ENCODE data around the gene BIRC6. TPM values are rescaled to one million over a fixed set of nuclear protein-coding genes. Genes with fewer than 3 reads are reported as not detected.

The BIRC6 gene
- total RNA-seq, 1 donor from 2014 or later: 88.3 TPM

GRCh38 chr2:32404691-32405090 lies 47.9 kb downstream of the BIRC6 start:
- peaks cover 69% of the 10 kb centered on the region for H3K36me3 ChIP-seq
- ATAC-seq (no peak), DNase-seq (no peak)
- no peaks in the 10 kb centered on the region for H3K27me3 ChIP-seq (ENCODE audit: low read depth)
- no peaks in the 10 kb centered on the region for H3K9me3 ChIP-seq
- no peak overlapping the region for H3K27ac ChIP-seq
- intact Hi-C loops (cut with DNase I): no loop called here
- H3K4me1 ChIP-seq: no peaks in the 10 kb centered on the region
- H3K4me3 ChIP-seq: no peak overlapping the region
- no peak for TF ChIP-seq CTCF (IDR thresholded peaks at IDR 0.05)

- no peaks in the 10 kb centered on the region for H3K4me1 ChIP-seq
- H3K27me3 ChIP-seq (ENCODE audit: low read depth): no peaks in the 10 kb centered on the region
- no peak for TF ChIP-seq CTCF (IDR thresholded peaks at IDR 0.05)
- H3K9me3 ChIP-seq: no peaks in the 10 kb centered on the region
- no peak for ATAC-seq
- no peak overlapping the region for H3K27ac ChIP-seq
- intact Hi-C loops (cut with DNase I): no loop called here
- no peak overlapping the region for H3K4me3 ChIP-seq
- H3K36me3 ChIP-seq: peaks cover 36% of the 10 kb centered on the region
- DNase-seq: no peak
Measured at GRCh38 chr2:32416519-32416918, 59.7 kb downstream of the BIRC6 start.

GRCh38 chr2:32417659-32418058 lies 60.8 kb downstream of the BIRC6 start:
- Histone ChIP-seq H3K36me3 (peaks cover 35% of the 10 kb centered on the region), H3K27me3 (ENCODE audit: low read depth) (no peaks in the 10 kb centered on the region)
- no peak for TF ChIP-seq CTCF (IDR thresholded peaks at IDR 0.05)

GRCh38 chr2:32418778-32419177 lies 62.0 kb downstream of the BIRC6 start:
- intact Hi-C loops (cut with DNase I): no loop called here
- no peaks in the 10 kb centered on the region for H3K4me1 ChIP-seq
- peaks cover 35% of the 10 kb centered on the region for H3K36me3 ChIP-seq
- H3K27me3 ChIP-seq (ENCODE audit: low read depth): no peaks in the 10 kb centered on the region
- H3K9me3 ChIP-seq: no peaks in the 10 kb centered on the region
- no peak overlapping the region for H3K27ac ChIP-seq
- DNase-seq: no peak
- TF ChIP-seq CTCF (IDR thresholded peaks at IDR 0.05): no peak
- H3K4me3 ChIP-seq: no peak overlapping the region
- ATAC-seq: peak in 1 of 2 donors; percentile 46

More at GRCh38 chr2:32417659-32418058, 60.8 kb downstream of the BIRC6 start:
- H3K27ac ChIP-seq: no peak overlapping the region
- H3K9me3 ChIP-seq: no peaks in the 10 kb centered on the region
- no peak overlapping the region for H3K4me3 ChIP-seq
- no peak for ATAC-seq
- DNase-seq: no peak
- intact Hi-C loops (cut with DNase I): no loop called here
- no peaks in the 10 kb centered on the region for H3K4me1 ChIP-seq

GRCh38 chr2:32422133-32422532 lies 65.3 kb downstream of the BIRC6 start:
- DNase-seq (no peak), ATAC-seq (no peak)
- no peaks in the 10 kb centered on the region for H3K9me3 ChIP-seq
- H3K27ac ChIP-seq: no peak overlapping the region
- no peak for TF ChIP-seq CTCF (IDR thresholded peaks at IDR 0.05)
- intact Hi-C loops (cut with DNase I): no loop called here
- peaks cover 4% of the 10 kb centered on the region for H3K36me3 ChIP-seq
- peaks cover 10% of the 10 kb centered on the region for H3K4me1 ChIP-seq
- H3K27me3 ChIP-seq (ENCODE audit: low read depth): no peaks in the 10 kb centered on the region
- H3K4me3 ChIP-seq: no peak overlapping the region

GRCh38 chr2:32423536-32423935 lies 66.7 kb downstream of the BIRC6 start:
- TF ChIP-seq CTCF (IDR thresholded peaks at IDR 0.05): no peak
- ATAC-seq (no peak), DNase-seq (no peak)
- intact Hi-C loops (cut with DNase I): no loop called here
- Histone ChIP-seq H3K27ac (no peak overlapping the region), H3K4me3 (no peak overlapping the region), H3K9me3 (no peaks in the 10 kb centered on the region), H3K36me3 (no peaks in the 10 kb centered on the region), H3K27me3 (ENCODE audit: low read depth) (no peaks in the 10 kb centered on the region), H3K4me1 (peaks cover 23% of the 10 kb centered on the region)

Data from lower lobe of right lung (tissue), 2 donors.